WTC11 (cell line): ENCODE measurements around the gene CAMK2B.

Source experiments
- CBFB ChIP-seq: sonication (generic); formaldehyde crosslinking; IDR thresholded peaks from 2 replicates; pipeline ENCODE4 v1.8.1; 2022; ENCODE audit warnings: mild to moderate bottlenecking, low read depth, missing genetic modification reagents
- GABPB1 ChIP-seq: sonication (generic); formaldehyde crosslinking; IDR thresholded peaks from 2 replicates; pipeline ENCODE4 v1.8.1; 2023; ENCODE audit warnings: mild to moderate bottlenecking, missing genetic modification reagents
- JUN ChIP-seq: sonication (generic); formaldehyde crosslinking; IDR thresholded peaks from 2 replicates; pipeline ENCODE4 v1.8.0; 2023; ENCODE audit warnings: mild to moderate bottlenecking, missing genetic modification reagents
- SMAD4 ChIP-seq: sonication (generic); formaldehyde crosslinking; IDR thresholded peaks from 2 replicates; pipeline ENCODE4 v1.8.0; 2022; ENCODE audit warnings: mild to moderate bottlenecking, missing genetic modification reagents
- TP53 ChIP-seq: sonication (generic); formaldehyde crosslinking; IDR thresholded peaks from 2 replicates; pipeline ENCODE4 v1.8.1; 2023; ENCODE audit warnings: mild to moderate bottlenecking, missing genetic modification reagents
- TF ChIP-seq, protein P1 (sequence below): fragments of 200-600 bp; IDR thresholded peaks from 2 replicates; pipeline ENCODE4 v1.8.0; 2022; ENCODE audit warnings: antibody characterized with exemption
- TF ChIP-seq, protein P2 (sequence below): sonication (generic); formaldehyde crosslinking; IDR thresholded peaks from 2 replicates; pipeline ENCODE4 v1.8.0; 2022; ENCODE audit warnings: mild to moderate bottlenecking, missing genetic modification reagents
- TF ChIP-seq, protein P3 (sequence below): sonication (generic); formaldehyde crosslinking; conservative IDR thresholded peaks from 2 replicates; pipeline ENCODE4 v1.8.1; 2022; ENCODE audit warnings: mild to moderate bottlenecking, missing genetic modification reagents
- TF ChIP-seq, protein P4 (sequence below): sonication (generic); formaldehyde crosslinking; IDR thresholded peaks from 2 replicates; pipeline ENCODE4 v1.8.1; 2022; ENCODE audit warnings: mild to moderate bottlenecking, moderate library complexity, missing genetic modification reagents
- TF ChIP-seq, protein P5 (sequence below): sonication (generic); formaldehyde crosslinking; IDR thresholded peaks from 2 replicates; pipeline ENCODE4 v1.8.1; 2023; ENCODE audit warnings: mild to moderate bottlenecking, missing genetic modification reagents

DNA sequence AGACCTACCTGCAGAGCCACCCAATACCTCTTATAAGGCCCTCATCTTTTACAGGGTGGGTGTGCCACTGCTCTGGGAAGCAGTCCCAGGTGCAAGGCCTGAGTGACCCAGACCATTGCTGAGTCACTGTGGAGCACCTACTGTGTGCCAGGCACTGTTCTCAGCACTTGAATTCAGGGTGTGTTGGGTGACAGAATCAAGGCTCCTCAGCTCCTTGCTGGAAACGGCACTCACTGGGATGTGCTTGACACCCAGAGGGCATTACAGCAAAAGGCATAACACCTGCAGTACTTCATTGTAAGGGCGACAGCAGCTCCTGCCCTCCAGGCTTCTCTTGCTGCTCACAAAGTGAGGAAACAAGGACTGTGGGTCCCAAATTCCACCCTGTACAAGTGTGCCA is 7.1 kb downstream of the CAMK2B start:
- TF ChIP-seq, protein P1, sequence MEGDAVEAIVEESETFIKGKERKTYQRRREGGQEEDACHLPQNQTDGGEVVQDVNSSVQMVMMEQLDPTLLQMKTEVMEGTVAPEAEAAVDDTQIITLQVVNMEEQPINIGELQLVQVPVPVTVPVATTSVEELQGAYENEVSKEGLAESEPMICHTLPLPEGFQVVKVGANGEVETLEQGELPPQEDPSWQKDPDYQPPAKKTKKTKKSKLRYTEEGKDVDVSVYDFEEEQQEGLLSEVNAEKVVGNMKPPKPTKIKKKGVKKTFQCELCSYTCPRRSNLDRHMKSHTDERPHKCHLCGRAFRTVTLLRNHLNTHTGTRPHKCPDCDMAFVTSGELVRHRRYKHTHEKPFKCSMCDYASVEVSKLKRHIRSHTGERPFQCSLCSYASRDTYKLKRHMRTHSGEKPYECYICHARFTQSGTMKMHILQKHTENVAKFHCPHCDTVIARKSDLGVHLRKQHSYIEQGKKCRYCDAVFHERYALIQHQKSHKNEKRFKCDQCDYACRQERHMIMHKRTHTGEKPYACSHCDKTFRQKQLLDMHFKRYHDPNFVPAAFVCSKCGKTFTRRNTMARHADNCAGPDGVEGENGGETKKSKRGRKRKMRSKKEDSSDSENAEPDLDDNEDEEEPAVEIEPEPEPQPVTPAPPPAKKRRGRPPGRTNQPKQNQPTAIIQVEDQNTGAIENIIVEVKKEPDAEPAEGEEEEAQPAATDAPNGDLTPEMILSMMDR = no peak
- TF ChIP-seq GABPB1 (no peak), JUN (CRISPR knock-in tag) (no peak), CBFB (CRISPR knock-in tag) (no peak), SMAD4 (CRISPR knock-in tag) (no peak), TP53 (no peak)
- TF ChIP-seq, protein P2, sequence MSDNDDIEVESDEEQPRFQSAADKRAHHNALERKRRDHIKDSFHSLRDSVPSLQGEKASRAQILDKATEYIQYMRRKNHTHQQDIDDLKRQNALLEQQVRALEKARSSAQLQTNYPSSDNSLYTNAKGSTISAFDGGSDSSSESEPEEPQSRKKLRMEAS (CRISPR knock-in tag) = no peak
- TF ChIP-seq, protein P3, sequence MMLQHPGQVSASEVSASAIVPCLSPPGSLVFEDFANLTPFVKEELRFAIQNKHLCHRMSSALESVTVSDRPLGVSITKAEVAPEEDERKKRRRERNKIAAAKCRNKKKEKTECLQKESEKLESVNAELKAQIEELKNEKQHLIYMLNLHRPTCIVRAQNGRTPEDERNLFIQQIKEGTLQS = no peak
- TF ChIP-seq, protein P4, sequence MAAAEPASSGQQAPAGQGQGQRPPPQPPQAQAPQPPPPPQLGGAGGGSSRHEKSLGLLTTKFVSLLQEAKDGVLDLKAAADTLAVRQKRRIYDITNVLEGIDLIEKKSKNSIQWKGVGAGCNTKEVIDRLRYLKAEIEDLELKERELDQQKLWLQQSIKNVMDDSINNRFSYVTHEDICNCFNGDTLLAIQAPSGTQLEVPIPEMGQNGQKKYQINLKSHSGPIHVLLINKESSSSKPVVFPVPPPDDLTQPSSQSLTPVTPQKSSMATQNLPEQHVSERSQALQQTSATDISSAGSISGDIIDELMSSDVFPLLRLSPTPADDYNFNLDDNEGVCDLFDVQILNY (CRISPR knock-in tag) = no peak
- TF ChIP-seq, protein P5, sequence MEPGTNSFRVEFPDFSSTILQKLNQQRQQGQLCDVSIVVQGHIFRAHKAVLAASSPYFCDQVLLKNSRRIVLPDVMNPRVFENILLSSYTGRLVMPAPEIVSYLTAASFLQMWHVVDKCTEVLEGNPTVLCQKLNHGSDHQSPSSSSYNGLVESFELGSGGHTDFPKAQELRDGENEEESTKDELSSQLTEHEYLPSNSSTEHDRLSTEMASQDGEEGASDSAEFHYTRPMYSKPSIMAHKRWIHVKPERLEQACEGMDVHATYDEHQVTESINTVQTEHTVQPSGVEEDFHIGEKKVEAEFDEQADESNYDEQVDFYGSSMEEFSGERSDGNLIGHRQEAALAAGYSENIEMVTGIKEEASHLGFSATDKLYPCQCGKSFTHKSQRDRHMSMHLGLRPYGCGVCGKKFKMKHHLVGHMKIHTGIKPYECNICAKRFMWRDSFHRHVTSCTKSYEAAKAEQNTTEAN (CRISPR knock-in tag) = no peak
